HEK293T (cell line): ENCODE results near the gene CNIH1.
"Not testable (repeated sequence)": the region's sequence is repeated elsewhere in the genome, so short reads cannot be mapped to it uniquely, and the experiment has no call there.

ENCODE experiments used
- CTCF ChIA-PET: fragments of 350-600 bp; formaldehyde crosslinking; extraction: SDS; loops from one replicate; lab custom pipeline; 2021; ENCODE audit warnings: antibody characterized with exemption, inconsistent platforms; lab: Yijun Ruan, JAX
- POLR2A ChIA-PET: fragments of 350-600 bp; formaldehyde crosslinking; extraction: SDS; loops from one replicate; lab custom pipeline; 2020; ENCODE audit warnings: antibody characterized with exemption, inconsistent platforms; lab: Yijun Ruan, JAX
- DNase-seq: peaks from one replicate; pipeline ENCODE4 v3.0.0; 2012; ENCODE audit warnings: mixed read lengths; ENCODE audit errors: extremely low spot score
- ARNT ChIP-seq: fragments of 450-650 bp; IDR thresholded peaks from 2 replicates; pipeline ENCODE4 v1.6.1; 2017; ENCODE audit warnings: mild to moderate bottlenecking
- BHLHE40 ChIP-seq: fragments of 450-650 bp; IDR thresholded peaks from 2 replicates; pipeline ENCODE4 v1.6.1; 2016; ENCODE audit warnings: mild to moderate bottlenecking, moderate library complexity, borderline replicate concordance
- CTBP1 ChIP-seq: fragments of 450-650 bp; IDR thresholded peaks from 2 replicates; pipeline ENCODE4 v1.6.1; 2016; ENCODE audit warnings: borderline replicate concordance
- ELF4 ChIP-seq: fragments of 450-650 bp; IDR thresholded peaks from 2 replicates; pipeline ENCODE4 v1.6.1; 2017; ENCODE audit warnings: antibody characterized with exemption
- FOXA1 ChIP-seq: fragments of 450-650 bp; IDR thresholded peaks from 2 replicates; pipeline ENCODE4 v1.6.1; 2016; ENCODE audit warnings: mild to moderate bottlenecking
- FOXK2 ChIP-seq: fragments of 450-650 bp; IDR thresholded peaks from 2 replicates; pipeline ENCODE4 v1.6.1; 2016; ENCODE audit warnings: mild to moderate bottlenecking
- FOXM1 ChIP-seq: fragments of 450-650 bp; IDR thresholded peaks from 2 replicates; pipeline ENCODE4 v1.6.1; 2017; ENCODE audit warnings: mild to moderate bottlenecking, borderline replicate concordance
- HDGF ChIP-seq: fragments of 450-650 bp; IDR thresholded peaks from 2 replicates; pipeline ENCODE4 v1.6.1; 2017; ENCODE audit warnings: antibody characterized with exemption, borderline replicate concordance
- L3MBTL2 ChIP-seq: fragments of 450-650 bp; conservative IDR thresholded peaks from 2 replicates; pipeline ENCODE4 v1.6.1; 2016; ENCODE audit warnings: mild to moderate bottlenecking
- LEF1 ChIP-seq: fragments of 450-650 bp; IDR thresholded peaks from 2 replicates; pipeline ENCODE4 v1.6.1; 2017; ENCODE audit warnings: mild to moderate bottlenecking, borderline replicate concordance
- NFRKB ChIP-seq: fragments of 450-650 bp; IDR thresholded peaks from 2 replicates; pipeline ENCODE4 v1.6.1; 2016; ENCODE audit warnings: mild to moderate bottlenecking, moderate library complexity
- PKNOX1 ChIP-seq: fragments of 450-650 bp; IDR thresholded peaks from 2 replicates; pipeline ENCODE4 v1.6.1; 2016
- SP1 ChIP-seq: fragments of 450-650 bp; IDR thresholded peaks from 2 replicates; pipeline ENCODE4 v1.6.1; 2017
- SUZ12 ChIP-seq: fragments of 450-650 bp; IDR thresholded peaks from 2 replicates; pipeline ENCODE4 v1.6.1; 2016; ENCODE audit warnings: mild to moderate bottlenecking
- TARDBP ChIP-seq: fragments of 450-650 bp; IDR thresholded peaks from 2 replicates; pipeline ENCODE4 v1.6.1; 2016
- ZNF384 ChIP-seq: fragments of 450-650 bp; IDR thresholded peaks from 2 replicates; pipeline ENCODE4 v1.6.1; 2016

CNIH1 gene

DNA sequence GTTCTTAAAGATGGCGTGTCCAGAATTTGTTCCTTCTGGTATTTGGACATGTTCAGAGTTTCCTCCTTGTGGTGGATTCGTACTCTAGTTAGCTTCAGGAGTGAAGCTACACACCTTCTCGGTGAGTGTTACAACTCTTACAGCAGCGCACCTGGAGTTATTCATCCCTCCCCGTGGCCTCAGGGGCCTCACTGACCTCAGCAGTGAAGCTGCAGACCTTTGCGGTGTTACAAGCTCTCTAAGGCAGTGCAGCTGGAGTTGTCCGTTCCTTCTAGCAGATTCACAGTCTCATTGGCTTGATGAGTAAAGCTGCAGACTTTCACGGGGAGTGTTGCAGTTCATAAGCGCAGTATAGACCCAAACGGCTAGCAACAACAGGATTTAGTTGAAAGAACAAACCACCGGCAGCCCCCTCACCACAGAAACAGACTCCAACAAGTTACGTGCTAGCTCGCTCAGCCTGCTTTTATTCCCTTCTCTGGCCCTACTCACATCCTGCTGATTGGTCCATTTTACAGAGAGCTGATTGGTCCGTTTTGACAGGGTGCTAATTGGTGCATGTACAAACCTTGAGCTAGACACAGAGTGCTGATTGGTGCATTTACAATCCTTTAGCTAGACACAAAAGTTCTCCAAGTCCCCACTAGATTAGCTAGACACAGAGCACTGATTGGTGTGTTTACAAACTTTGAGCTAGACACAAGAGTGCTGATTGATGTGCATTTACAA lies 48.9 kb downstream of the CNIH1 start:
- ChIA-PET CTCF (interaction anchor here (1.5 kb wide), 1 partner anchor 25 kb away, joined by 5 read pairs; no protein-coding TSS in a partner anchor), POLR2A (interaction anchor here (2.2 kb wide), 1 partner anchor 25 kb away, joined by 9 read pairs; no protein-coding TSS in a partner anchor)
- no peak for DNase-seq
- no peak for TF ChIP-seq ARNT
- no peak for TF ChIP-seq LEF1
- no peak for TF ChIP-seq FOXA1
- TF ChIP-seq BHLHE40, result no peak
- no peak for TF ChIP-seq HDGF

- DNase-seq, result no peak
- POLR2A ChIA-PET, result interaction anchor here (1.3 to 2.0 kb wide), 2 partner anchors 9 to 10 kb away, joined by 3 to 11 read pairs; partner anchors contain the start of gene CDKN3
- CTCF ChIA-PET, result interaction anchor here (0.6 kb wide), 1 partner anchor 1552 kb away, joined by 3 read pairs; no protein-coding TSS in a partner anchor
- TF ChIP-seq SP1 (no peak), FOXA1 (no peak), FOXK2 (no peak), FOXM1 (no peak), NFRKB (no peak), HDGF (no peak), SUZ12 (no peak), TARDBP (no peak), BHLHE40 (no peak)
These were observed 53.8 kb downstream of the CNIH1 start for GRCh38 chr14:54387328-54387727.

DNA sequence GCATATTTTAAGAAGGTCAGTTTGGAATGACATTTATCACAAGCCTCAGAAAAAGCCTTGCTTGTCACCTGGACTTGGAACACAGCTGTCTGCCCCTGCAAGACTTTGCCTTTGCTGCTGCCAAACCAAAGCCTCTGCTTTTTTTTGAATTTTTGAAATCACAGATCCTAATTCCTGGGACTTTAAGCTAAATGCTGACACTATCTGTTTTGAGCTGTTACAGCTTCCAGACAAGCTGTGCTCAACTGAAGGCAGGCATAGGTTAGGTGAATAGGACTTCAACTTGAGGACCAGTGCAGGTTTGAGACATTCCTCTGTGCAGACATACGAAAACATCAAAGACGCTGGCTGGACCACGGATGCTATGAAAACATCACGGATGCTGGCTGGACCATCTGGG lies 55.6 kb downstream of the CNIH1 start:
- DNase-seq, result no peak
- TF ChIP-seq NFRKB, result no peak
- TF ChIP-seq PKNOX1, result no peak
- TF ChIP-seq L3MBTL2, result no peak
- no peak for TF ChIP-seq SP1
- TF ChIP-seq ZNF384, result no peak
- no peak for TF ChIP-seq BHLHE40
- TF ChIP-seq CTBP1, result no peak
- POLR2A ChIA-PET, result no interaction called here
- CTCF ChIA-PET, result no interaction called here

GRCh38 chr14:54383835-54384234 lies 57.3 kb downstream of the CNIH1 start:
- no peak for DNase-seq
- TF ChIP-seq PKNOX1, result no peak
- no peak for TF ChIP-seq HDGF
- no peak for TF ChIP-seq LEF1
- no peak for TF ChIP-seq L3MBTL2
- TF ChIP-seq CTBP1, result no peak
- POLR2A ChIA-PET, result interaction anchor here (2.8 kb wide), 1 partner anchor 13 kb away, joined by 10 read pairs; the partner anchor contains the start of gene CDKN3
- CTCF ChIA-PET, result no interaction called here

- DNase-seq, result no peak
- POLR2A ChIA-PET, result interaction anchor here (2.8 kb wide), 1 partner anchor 15 kb away, joined by 10 read pairs; the partner anchor contains the start of gene CDKN3
- CTCF ChIA-PET, result interaction anchor here (0.6 kb wide), 2 partner anchors 209 to 1229 kb away, joined by 3 to 4 read pairs; no protein-coding TSS in a partner anchor
- no peak for TF ChIP-seq ARNT
- TF ChIP-seq NFRKB, result no peak
- no peak for TF ChIP-seq SP1
- TF ChIP-seq CTBP1, result no peak
- TF ChIP-seq ZNF384, result no peak
- no peak for TF ChIP-seq SUZ12
- no peak for TF ChIP-seq BHLHE40
- TF ChIP-seq TARDBP, result no peak
- TF ChIP-seq FOXA1, result no peak
- no peak for TF ChIP-seq ELF4
- no peak for TF ChIP-seq HDGF
- TF ChIP-seq LEF1, result no peak
- no peak for TF ChIP-seq FOXK2
These were observed 59.4 kb downstream of the CNIH1 start for GRCh38 chr14:54381821-54382220.

GRCh38 chr14:54380558-54380957 lies 60.6 kb downstream of the CNIH1 start:
- CTCF ChIA-PET, DNase-seq, POLR2A ChIA-PET: not testable (repeated sequence)

DNA sequence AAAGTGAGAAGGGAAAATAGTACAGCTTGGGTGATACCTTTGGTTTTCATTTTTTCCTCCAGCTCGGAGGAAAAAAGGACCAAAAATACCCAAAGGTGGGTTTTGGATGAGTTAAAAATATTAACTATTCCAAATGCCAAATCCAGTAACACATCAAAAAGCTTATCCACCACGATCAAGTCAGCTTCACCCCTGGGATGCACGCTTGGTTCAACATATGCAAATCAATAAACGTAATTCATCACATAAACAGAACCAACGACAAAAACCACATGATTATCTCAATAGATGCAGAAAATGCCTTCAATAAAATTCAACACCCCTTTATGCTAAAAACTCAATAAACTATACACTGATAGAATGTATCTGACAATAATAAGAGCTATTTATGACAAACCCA lies 62.3 kb downstream of the CNIH1 start:
- POLR2A ChIA-PET, CTCF ChIA-PET, DNase-seq: not testable (repeated sequence)
